Fibroblast of lung (primary cell): Measurements from ENCODE around the gene AKR1C3. TPM values are rescaled to one million over a fixed set of nuclear protein-coding genes. Genes with fewer than 3 reads are reported as not detected.
"Not testable (repeated sequence)": the region's sequence is repeated elsewhere in the genome, so short reads cannot be mapped to it uniquely, and the experiment has no call there.

Experiments used
- DNase-seq, 2 donors: peaks; one replicate each; pipeline versions ENCODE4 v3.0.0 to v3.0.0-alpha.2; 2010; ENCODE audit warnings: low read depth in 2 of 2
- H2AFZ ChIP-seq: 2 replicates; pipeline ENCODE4 v1.5.1; 2012; ENCODE audit warnings: low read length, control low read depth, inconsistent platforms
- H3K27ac ChIP-seq: 2 replicates; pipeline ENCODE4 v1.5.1; 2011; ENCODE audit warnings: low read length, control low read depth; ENCODE audit not compliant: insufficient read depth
- H3K27me3 ChIP-seq: 2 replicates; pipeline ENCODE4 v1.5.1; 2011; ENCODE audit warnings: mild to moderate bottlenecking, low read length; ENCODE audit not compliant: control insufficient read depth, insufficient read depth
- H3K36me3 ChIP-seq: 2 replicates; pipeline ENCODE4 v1.5.1; 2011; ENCODE audit warnings: low read length; ENCODE audit not compliant: control insufficient read depth, insufficient read depth
- H3K4me1 ChIP-seq: 2 replicates; pipeline ENCODE4 v1.5.1; 2011; ENCODE audit warnings: low read length; ENCODE audit not compliant: control insufficient read depth, insufficient read depth; ENCODE audit errors: extremely low read depth
- H3K4me2 ChIP-seq: 2 replicates; pipeline ENCODE4 v1.5.1; 2011; ENCODE audit warnings: low read length, control low read depth; ENCODE audit not compliant: insufficient read depth; ENCODE audit errors: extremely low read depth
- H3K4me3 ChIP-seq, 4 experiments: fragments of 200-600 bp in 1 of 4; sonication (generic) in 1 of 4; replicated peaks in 1 of 4; 2 replicates each; pipeline ENCODE4 v1.5.1; 2011 to 2016; ENCODE audit warnings: low read length in 4 of 4, low read depth in 3 of 4, mild to moderate bottlenecking in 3 of 4, control low read depth in 2 of 4, inconsistent platforms in 1 of 4, mixed read lengths in 1 of 4; ENCODE audit not compliant: insufficient read depth in 1 of 4; ENCODE audit errors: control extremely low read depth in 1 of 4
- H3K79me2 ChIP-seq: 2 replicates; pipeline ENCODE4 v1.5.1; 2012; ENCODE audit warnings: mild to moderate bottlenecking, low read length, inconsistent platforms; ENCODE audit not compliant: control insufficient read depth, insufficient read depth
- H3K9ac ChIP-seq: 2 replicates; pipeline ENCODE4 v1.5.1; 2011; ENCODE audit warnings: mild to moderate bottlenecking, low read length, control low read depth; ENCODE audit not compliant: insufficient read depth
- H3K9me3 ChIP-seq: 2 replicates; pipeline ENCODE4 v1.5.1; 2012; ENCODE audit warnings: low read depth, low read length; ENCODE audit not compliant: control insufficient read depth, insufficient read depth
- H4K20me1 ChIP-seq: 2 replicates; pipeline ENCODE4 v1.5.1; 2011; ENCODE audit warnings: low read length; ENCODE audit not compliant: control insufficient read depth, insufficient read depth; ENCODE audit errors: extremely low read depth
- EZH2 ChIP-seq: IDR thresholded peaks from 2 replicates; pipeline ENCODE4 v1.5.1; 2012; ENCODE audit warnings: low read length, control low read depth, mild to moderate bottlenecking; ENCODE audit errors: missing control alignments
- polyA plus RNA-seq, 2 donors: library from polyadenylated mRNA; depleted of rRNA in 1 of 2; stranded (reverse) in 1 of 2; unstranded in 1 of 2; fragments of >200 nt; gene quantifications; 2 replicates each; pipeline ENCODE4 v1.2.1, GENCODE V29; 2011 to 2012; ENCODE audit warnings: missing spikeins in 1 of 2
- total RNA-seq: library from RNA; depleted of rRNA; stranded (reverse); fragments of >200 nt; gene quantifications from 2 replicates; pipeline ENCODE4 v1.2.1, GENCODE V29; 2014
- TF ChIP-seq, protein P1 (sequence below), 2 donors: IDR thresholded peaks in 1 of 2; conservative IDR thresholded peaks in 1 of 2; 1 replicate in 1 of 2; 2 replicates in 1 of 2; pipeline ENCODE4 v1.5.1; 2011 to 2012; ENCODE audit warnings: low read length in 2 of 2, control low read depth in 1 of 2, inconsistent platforms in 1 of 2, low read depth in 1 of 2, mild to moderate bottlenecking in 1 of 2

Gene AKR1C3
- total and polyA plus RNA-seq, 2 donors (not counting 1 experiment from before 2014, with no cell fraction given) = 36.3 to 44.3 TPM

DNA sequence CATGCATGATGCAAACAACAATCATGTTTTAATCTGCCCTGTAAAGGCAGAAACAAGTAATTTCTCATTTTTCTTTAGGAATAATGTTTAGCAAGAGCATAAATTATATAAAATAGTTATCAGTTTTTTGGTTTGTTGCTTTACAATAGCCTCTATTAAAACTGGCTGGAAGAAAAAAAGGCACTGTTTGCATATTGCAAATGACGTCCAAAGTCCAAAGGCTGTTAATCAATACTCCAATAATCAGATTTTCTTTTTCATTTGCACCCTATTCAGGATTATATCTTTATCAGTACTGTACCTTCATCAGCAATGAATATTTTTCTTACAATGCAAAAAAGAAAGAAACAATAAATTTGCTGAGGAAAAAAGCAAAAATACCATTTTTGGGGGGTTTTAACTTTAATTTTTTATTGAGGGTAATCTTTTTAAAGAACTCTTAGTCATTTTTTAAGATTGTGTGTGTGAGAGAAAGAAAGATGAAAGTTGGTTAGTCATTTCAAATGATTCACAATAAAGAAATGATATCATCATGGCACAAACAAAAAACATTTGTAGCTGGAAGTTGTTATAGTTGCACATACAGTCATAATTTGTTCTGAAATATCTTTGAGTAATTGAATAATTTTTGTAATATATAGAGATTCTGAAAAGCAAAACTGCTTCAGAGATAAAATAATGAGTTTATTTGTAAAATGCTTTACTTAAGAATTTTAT is 46.1 kb upstream of the AKR1C3 start:
- no peaks in the 10 kb centered on the region for H4K20me1 ChIP-seq
- H3K9me3 ChIP-seq = no peaks in the 10 kb centered on the region
- H3K36me3 ChIP-seq = no peaks in the 10 kb centered on the region
- H3K27ac ChIP-seq = no peak overlapping the region
- H3K4me1 ChIP-seq = no peaks in the 10 kb centered on the region
- TF ChIP-seq, protein P1, sequence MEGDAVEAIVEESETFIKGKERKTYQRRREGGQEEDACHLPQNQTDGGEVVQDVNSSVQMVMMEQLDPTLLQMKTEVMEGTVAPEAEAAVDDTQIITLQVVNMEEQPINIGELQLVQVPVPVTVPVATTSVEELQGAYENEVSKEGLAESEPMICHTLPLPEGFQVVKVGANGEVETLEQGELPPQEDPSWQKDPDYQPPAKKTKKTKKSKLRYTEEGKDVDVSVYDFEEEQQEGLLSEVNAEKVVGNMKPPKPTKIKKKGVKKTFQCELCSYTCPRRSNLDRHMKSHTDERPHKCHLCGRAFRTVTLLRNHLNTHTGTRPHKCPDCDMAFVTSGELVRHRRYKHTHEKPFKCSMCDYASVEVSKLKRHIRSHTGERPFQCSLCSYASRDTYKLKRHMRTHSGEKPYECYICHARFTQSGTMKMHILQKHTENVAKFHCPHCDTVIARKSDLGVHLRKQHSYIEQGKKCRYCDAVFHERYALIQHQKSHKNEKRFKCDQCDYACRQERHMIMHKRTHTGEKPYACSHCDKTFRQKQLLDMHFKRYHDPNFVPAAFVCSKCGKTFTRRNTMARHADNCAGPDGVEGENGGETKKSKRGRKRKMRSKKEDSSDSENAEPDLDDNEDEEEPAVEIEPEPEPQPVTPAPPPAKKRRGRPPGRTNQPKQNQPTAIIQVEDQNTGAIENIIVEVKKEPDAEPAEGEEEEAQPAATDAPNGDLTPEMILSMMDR (conservative IDR thresholded peaks at IDR 0.05 in 1 of 2, IDR thresholded peaks at IDR 0.05 in 1 of 2; ENCODE audit: low read depth in 1 of 2, low read length in 2 of 2) = no peak
- no peak for TF ChIP-seq EZH2
- H3K4me2 ChIP-seq = no peak overlapping the region
- H3K9ac ChIP-seq = no peak overlapping the region
- H3K27me3 ChIP-seq = no peaks in the 10 kb centered on the region
- H3K4me3 ChIP-seq = no peak overlapping the region
- peak in 1 of 2 donors; percentile 19 for DNase-seq
- H2AFZ ChIP-seq = no peak overlapping the region
- H3K79me2 ChIP-seq = no peaks in the 10 kb centered on the region

- not testable (repeated sequence) for H3K27ac ChIP-seq, H2AFZ ChIP-seq, H3K4me2 ChIP-seq, H3K79me2 ChIP-seq, H4K20me1 ChIP-seq, H3K9ac ChIP-seq, H3K4me3 ChIP-seq, H3K4me1 ChIP-seq, H3K9me3 ChIP-seq, H3K27me3 ChIP-seq, H3K36me3 ChIP-seq, DNase-seq
Observed at GRCh38 chr10:5052951-5053500, 41.2 kb upstream of the AKR1C3 start.

DNA sequence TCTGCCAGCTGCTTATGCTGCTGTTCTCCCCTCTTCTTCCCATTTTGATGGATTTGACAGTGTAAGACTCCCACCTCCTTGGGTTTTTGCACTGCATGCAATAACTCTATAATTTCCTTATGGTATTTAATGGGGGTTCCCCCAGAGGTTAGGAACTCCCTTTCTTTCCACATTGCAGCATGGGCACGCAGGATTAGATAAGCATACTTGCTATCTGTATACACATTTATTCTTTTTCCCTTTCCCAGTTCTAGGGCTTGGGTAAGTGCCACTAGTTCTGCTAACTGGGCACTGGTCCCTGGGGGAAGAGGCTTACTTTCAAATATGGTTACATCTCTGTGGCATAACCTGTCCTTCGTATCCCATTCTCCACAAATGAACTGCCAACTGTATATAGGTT is 39.4 kb upstream of the AKR1C3 start:
- H3K79me2 ChIP-seq, H2AFZ ChIP-seq, H3K9ac ChIP-seq, H3K4me1 ChIP-seq, H3K4me2 ChIP-seq, H3K4me3 ChIP-seq, H3K36me3 ChIP-seq, H4K20me1 ChIP-seq, H3K9me3 ChIP-seq, H3K27ac ChIP-seq, H3K27me3 ChIP-seq, DNase-seq: not testable (repeated sequence)

GRCh38 chr10:5059267-5059666 is 34.9 kb upstream of the AKR1C3 start:
- not testable (repeated sequence) for H3K27ac ChIP-seq, H3K4me2 ChIP-seq, H3K9me3 ChIP-seq, H3K4me1 ChIP-seq, H2AFZ ChIP-seq, H4K20me1 ChIP-seq, H3K4me3 ChIP-seq, H3K9ac ChIP-seq, DNase-seq, H3K79me2 ChIP-seq, H3K27me3 ChIP-seq, H3K36me3 ChIP-seq

GRCh38 chr10:5060791-5061190 is 33.4 kb upstream of the AKR1C3 start:
- not testable (repeated sequence) for DNase-seq

More at GRCh38 chr10:5060791-5061190, 33.4 kb upstream of the AKR1C3 start:
- H3K9me3 ChIP-seq, H3K9ac ChIP-seq, H4K20me1 ChIP-seq, H3K36me3 ChIP-seq, H3K4me3 ChIP-seq, H3K27me3 ChIP-seq, H2AFZ ChIP-seq, H3K4me2 ChIP-seq, H3K27ac ChIP-seq, H3K79me2 ChIP-seq, H3K4me1 ChIP-seq: not testable (repeated sequence)
